ENCODE measurements around the gene OSBPL2.

The OSBPL2 gene

DNA sequence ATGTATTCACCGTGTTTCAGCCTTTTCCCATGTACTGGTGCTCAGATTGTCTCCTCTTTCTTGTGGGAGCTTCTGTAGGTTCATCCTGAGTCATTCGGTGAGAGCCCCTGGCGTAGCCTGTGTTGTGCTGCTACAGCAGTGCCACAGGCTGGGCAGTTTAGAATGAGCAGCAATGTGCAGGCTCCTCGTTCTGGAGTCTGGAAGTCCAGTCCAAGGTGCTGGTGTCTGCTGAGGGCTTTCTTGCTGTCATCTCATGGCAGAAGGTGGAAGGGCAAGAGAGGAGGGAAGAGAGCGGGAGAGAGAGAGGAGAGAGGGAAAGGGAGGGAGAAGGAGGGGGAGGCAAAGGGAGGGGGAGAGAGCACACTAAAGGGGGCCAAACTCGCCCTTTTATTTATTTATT lies 15.1 kb downstream of the OSBPL2 start:
- no peak for DNase-seq (ENCODE audit: low read depth in 2 of 3, low spot score in 1 of 3)

DNA sequence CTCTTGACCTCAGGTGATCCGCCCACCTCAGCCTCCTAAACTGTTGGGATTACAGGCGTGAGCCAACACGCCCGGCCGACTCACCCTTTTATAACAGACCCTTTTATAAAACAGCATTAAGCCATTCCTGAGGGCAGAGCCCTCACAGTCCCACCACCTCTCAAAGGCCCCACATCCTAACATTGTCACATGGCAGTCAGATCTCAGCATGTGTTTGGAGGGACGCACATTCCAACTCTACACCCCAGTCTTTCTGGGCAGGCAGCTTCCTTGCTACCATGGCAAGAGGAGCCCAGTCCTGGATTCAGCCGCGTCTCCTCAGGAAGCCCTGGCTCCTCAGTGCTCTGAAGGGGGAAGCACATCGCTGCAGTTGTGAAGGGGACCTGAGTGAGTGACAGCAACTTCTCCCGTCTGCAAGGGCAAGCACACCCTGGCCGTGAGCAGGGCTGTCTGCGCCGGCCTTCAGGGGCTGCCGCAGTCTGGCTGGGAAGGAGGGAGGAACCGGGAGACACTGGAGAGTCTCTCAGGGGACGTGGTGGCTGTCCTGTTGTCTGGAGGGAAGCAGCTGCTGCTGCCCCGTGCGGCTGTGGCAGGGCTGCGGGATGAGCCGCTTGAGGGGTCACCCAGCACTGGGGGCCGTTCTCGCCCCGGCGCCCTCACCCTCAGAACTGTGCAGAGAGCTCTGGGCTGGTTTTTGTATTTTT lies 15.9 kb downstream of the OSBPL2 start:
- DNase-seq (ENCODE audit: low read depth in 2 of 3, low spot score in 1 of 3), result no peak

DNA sequence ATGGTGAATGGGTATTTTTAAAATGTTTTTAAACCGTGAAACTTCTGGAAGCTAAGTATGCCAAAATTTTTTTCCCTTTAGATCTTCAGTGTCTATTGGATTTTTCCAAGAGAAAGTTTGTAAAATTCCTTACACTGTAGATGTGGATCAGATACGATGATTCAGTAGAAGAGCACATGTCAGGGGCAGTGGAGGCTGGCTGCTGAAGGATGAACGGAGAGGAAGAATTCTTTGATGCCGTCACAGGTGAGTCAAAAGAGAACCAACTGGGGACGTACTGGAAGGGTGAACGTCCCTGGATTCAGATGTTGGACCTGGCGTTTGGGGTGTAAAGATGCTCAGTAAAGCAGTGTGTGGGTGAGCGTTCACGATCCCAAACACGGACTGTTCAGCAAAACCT lies 17.7 kb downstream of the OSBPL2 start:
- no peak for DNase-seq (ENCODE audit: low read depth in 2 of 3, low spot score in 1 of 3)

- no peak for DNase-seq (ENCODE audit: low read depth in 2 of 3, low spot score in 1 of 3)
These were observed 20.4 kb downstream of the OSBPL2 start for GRCh38 chr20:62258499-62259293.

GRCh38 chr20:62259294-62259565 lies 20.9 kb downstream of the OSBPL2 start:
- DNase-seq (ENCODE audit: low read depth in 2 of 3, low spot score in 1 of 3), result no peak

DNA sequence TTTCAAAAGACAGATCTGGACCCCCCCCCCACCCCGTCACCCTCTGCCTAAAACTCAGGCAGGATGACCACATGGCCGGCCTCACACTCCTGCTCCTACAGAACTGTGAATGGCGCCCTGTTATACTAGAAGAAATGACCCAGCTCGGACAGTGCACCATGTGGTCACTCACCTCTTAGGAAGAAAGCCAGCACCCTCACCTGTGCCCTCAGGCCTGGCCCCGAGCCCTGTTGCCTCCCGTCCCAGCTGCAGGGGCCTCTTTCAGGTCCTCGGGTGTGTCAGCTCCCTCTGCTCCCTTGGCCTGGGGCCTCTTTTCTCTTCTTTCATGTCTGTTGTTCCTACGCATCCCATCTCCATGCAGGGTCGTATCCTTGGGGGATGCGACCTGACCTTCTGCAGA lies 23.7 kb downstream of the OSBPL2 start:
- no peak for DNase-seq (ENCODE audit: low read depth in 2 of 3, low spot score in 1 of 3)

DNA sequence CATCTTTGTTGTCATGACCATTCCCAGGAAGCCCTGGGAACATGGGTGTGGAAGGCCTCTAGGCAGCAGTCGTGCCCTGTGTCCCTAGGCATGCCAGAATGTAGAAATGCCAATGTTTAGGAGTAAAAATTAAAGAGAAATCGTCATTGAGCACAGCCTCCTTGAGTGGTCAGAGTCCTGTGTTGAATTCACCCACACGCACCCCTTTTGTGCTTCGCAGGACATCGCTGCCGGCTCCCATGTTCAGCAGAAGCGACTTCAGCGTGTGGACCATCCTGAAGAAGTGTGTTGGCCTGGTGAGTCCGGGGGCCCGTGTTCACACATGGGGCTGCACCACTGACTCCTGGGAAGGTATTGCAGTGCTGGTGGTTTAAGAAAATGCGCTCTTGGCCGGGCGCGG lies 25.1 kb downstream of the OSBPL2 start:
- DNase-seq (ENCODE audit: low read depth in 2 of 3, low spot score in 1 of 3), result no peak

DNA sequence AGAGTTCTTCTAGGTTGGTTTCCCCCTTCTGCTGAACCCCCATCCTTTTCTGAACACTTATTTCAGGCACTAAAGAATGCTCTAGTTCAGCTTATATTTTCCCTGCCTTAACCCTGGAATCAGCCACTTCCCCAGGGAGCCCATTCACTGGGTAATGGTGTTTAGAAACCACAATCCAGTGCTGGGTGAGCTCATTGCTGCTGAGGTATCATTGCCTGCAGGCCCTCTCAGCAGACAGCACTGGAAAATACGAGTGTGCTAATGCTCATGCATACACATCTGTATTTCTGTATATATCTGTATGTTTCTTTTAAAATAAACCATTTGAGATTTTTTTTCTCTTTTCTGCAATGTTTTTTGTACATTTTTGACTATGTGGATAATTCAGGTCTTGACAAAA lies 27.0 kb downstream of the OSBPL2 start:
- no peak for DNase-seq (ENCODE audit: low read depth in 2 of 3, low spot score in 1 of 3)

DNA sequence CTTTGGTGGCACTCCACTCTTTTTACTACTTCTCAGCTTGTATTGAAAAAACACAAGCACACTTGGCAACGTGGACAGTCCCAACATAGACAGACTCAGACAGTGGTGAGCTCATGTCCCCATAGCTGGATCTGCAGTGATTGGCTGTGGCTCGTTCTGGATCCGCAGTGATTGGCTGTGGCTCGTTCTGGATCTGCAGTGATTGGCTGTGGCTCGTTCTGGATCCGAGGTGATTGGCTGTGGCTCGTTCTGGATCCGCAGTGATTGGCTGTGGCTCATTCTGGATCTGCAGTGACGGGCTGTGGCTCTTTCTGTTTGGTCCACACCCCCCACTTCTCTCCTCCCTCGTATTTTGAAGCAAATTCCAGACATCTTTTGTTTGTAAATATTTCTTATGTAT lies 28.0 kb downstream of the OSBPL2 start:
- DNase-seq (ENCODE audit: low read depth in 2 of 3, low spot score in 1 of 3), result no peak

- no peak for DNase-seq (ENCODE audit: low read depth in 2 of 3, low spot score in 1 of 3)
These were observed 28.5 kb downstream of the OSBPL2 start for GRCh38 chr20:62266851-62267250.

DNA sequence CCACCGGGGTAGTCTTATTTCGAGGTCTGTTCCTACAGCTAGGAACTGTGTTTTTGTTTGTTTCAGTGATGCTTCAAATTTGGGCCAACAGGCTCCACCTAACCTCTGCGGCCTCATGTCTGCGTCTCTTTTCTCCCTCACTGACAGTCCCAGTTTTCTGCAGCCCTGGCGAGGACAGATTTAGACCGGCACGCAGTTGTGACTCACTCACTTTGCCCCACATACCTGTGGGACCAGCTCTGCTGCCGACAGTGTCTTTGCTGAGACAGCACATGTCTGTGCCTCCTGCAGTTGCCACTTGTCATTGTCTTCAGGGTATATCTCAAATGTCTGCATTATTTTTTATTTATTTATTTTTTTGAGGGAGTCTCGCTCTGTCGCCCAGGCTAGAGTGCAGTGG lies 29.2 kb downstream of the OSBPL2 start:
- no peak for DNase-seq (ENCODE audit: low read depth in 2 of 3, low spot score in 1 of 3)

DNA sequence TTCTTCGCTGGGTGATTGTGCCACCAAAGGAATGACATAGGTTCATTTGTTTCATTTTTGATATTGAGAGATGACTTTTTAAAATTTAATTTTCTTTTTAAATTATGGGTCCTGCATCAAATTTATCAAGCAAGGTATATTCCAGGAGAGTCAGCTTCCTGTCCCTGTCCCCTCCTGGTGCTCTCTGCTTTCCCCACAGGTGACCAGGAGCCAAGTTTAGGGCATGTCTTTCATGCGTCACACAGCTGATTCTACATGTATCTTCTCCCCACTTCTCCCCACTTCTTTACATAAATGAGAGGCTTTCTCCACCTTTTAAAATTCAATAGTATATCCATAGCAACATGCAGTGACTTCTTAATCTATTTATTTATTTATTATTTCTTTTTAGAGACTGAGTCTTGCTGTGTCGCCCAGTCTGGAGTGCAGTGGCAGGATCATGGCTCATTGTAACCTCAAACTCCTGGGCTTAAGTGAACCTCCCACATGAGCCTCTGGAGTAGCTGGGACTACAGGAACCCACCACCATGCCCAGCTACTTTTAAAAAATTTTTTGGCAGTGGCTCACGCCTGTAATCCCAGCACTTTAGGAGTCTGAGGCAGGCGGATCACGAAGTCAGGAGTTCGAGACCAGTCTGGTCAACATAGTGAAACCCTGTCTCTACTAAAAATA lies 30.0 kb downstream of the OSBPL2 start:
- no peak for DNase-seq (ENCODE audit: low read depth in 2 of 3, low spot score in 1 of 3)

GRCh38 chr20:62269378-62269777 lies 31.1 kb downstream of the OSBPL2 start:
- no peak for DNase-seq (ENCODE audit: low read depth in 2 of 3, low spot score in 1 of 3)

- DNase-seq (ENCODE audit: low read depth in 2 of 3, low spot score in 1 of 3), result no peak
These were observed 31.6 kb downstream of the OSBPL2 start for GRCh38 chr20:62269871-62270270.

- no peak for DNase-seq (ENCODE audit: low read depth in 2 of 3, low spot score in 1 of 3)
These were observed 33.9 kb downstream of the OSBPL2 start for GRCh38 chr20:62272200-62272599.

GRCh38 chr20:62273416-62273815 lies 35.1 kb downstream of the OSBPL2 start:
- DNase-seq (ENCODE audit: low read depth in 2 of 3, low spot score in 1 of 3), result no peak

DNA sequence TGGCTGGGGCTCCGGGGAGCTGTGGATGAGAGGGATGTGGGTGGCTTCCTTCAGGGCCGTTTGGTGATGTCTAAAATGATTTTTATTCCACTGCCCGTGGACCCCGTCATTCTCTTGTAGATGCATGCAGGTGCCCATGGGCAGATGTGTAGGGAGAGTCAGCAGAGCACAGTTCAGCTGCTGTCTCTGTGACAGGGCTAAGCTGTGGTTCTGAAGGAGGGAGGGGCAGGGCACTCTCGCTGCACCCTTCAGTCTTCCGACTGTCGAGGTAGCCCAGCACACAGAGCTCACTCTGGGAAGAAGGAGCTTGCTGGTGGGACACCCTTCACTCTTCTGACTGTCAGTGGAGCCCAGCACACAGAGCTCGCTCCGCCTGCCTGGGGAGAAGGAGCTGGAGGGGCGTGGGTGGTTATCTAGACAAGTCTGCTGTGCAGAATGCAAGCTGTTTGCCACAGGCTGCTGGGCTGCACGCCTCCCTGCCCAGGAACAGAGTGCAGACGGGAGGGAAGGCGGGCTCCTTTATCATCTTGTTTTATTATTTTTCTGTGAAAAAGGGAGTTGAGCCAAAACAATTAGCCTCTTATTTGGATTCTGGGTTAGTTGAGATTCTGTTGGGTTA lies 36.1 kb downstream of the OSBPL2 start:
- no peak for DNase-seq (ENCODE audit: low read depth in 2 of 3, low spot score in 1 of 3)

DNA sequence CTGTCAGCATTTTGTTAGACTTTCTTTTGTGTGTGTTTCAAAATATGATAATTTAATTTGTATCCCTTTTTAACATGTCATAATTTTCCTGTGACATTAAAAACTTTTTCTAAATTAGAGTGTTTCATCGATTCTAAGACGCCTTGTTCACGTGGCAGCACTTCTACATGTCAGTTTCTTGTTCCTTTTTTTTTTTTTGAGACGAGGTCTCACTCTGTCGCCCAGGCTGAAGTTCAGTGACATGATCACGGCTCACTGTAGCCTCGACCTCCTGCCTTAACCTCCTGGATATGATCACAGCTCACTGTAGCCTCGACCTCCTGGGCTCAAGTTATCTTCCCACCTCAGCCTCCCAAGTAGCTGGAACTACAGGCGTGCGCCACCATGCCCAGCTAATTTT lies 36.9 kb downstream of the OSBPL2 start:
- DNase-seq (ENCODE audit: low read depth in 2 of 3, low spot score in 1 of 3), result no peak

DNA sequence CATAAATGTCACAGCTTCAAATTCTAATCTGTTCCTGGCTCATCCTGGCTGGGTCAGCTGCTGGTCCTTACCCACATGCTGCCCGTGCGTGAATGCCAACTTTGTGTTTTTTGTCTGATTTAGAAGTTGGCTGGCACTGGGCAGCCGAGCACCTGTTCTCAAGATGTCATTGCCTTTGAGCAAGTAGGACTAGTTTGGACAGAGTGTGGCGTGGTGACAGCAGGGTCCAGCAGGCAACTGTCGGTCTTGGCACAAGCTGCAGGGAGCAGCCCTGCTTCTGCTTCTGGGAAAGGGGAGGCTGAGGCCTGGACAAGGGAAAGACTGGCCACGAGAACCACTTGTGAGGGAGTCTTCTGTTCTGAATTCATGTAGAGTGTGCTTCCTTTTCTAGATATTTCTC lies 38.1 kb downstream of the OSBPL2 start:
- DNase-seq (ENCODE audit: low read depth in 2 of 3, low spot score in 1 of 3), result no peak

DNA sequence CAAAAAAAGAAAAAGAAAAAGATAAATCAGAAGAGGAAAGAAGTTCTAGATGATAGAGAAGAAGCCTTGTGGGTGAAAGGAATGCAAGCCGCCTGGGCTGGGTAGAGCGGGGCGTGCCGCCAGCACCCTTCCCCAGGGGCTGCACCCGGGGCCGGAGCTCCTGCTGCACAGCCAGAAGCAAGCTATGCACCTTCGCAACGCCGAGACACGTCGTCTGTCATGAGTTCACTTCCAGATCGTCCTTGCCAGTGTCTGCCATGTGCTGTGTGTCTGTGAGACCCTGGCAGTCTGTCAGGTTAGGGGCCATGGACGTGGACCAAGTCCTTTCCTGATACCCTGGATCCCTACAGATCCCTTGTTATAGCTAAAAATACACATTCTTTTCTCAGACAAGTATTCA lies 38.9 kb downstream of the OSBPL2 start:
- no peak for DNase-seq (ENCODE audit: low read depth in 2 of 3, low spot score in 1 of 3)

DNA sequence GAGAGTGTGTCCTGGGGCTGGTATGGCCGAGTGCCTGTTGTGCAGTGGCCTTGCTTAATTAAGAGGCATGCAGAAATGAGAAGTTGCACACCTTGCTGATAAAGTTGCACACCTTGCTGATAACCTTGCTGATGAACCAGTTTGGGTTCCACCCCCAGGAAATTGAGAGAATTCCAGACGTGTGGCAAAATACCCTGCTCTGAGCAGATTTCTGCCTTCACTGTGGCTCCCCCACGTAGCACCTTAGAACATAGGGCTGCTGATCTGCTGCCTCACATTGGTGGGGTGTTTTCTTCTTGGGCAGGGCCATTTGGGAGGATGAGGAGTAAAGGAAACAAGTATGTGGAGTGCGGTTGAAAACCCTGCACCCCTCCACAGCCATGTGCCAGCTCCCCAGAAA lies 42.0 kb downstream of the OSBPL2 start:
- DNase-seq (ENCODE audit: low read depth in 2 of 3, low spot score in 1 of 3), result no peak

Data from stimulated activated CD4-positive, alpha-beta T cell treated with anti-CD3 and anti-CD28 coated beads, Interleukin-12 subunit alpha, Interleukin-12 subunit beta, amount 100 ng/mL, for 48 hours (primary cell).